Thoracic aorta (tissue), 2 donors: ENCODE data around the gene MICAL2. TPM values are rescaled to one million over a fixed set of nuclear protein-coding genes. Genes with fewer than 3 reads are reported as not detected.

Source experiments
- ATAC-seq: fragments of 150-250 bp; one replicate; pipeline ENCODE4 v1.8.0; 2017; ENCODE audit warnings: low read depth; ENCODE audit not compliant: insufficient number of reproducible peaks, low FRiP score
- DNase-seq: peaks from one replicate; pipeline ENCODE4 v3.0.0-alpha.2; 2020; ENCODE audit warnings: low spot score
- H3K27ac ChIP-seq, 2 donors: fragments of 200-600 bp; sonication (generic); 1 replicate in 1 of 2; 2 replicates in 1 of 2; pipeline ENCODE4 v1.5.1; 2016; ENCODE audit warnings: mild to moderate bottlenecking in 2 of 2, moderate library complexity in 2 of 2
- H3K27me3 ChIP-seq: fragments of 200-600 bp; sonication (generic); replicated peaks from 2 replicates; pipeline ENCODE4 v1.6.0; 2016; ENCODE audit warnings: mild to moderate bottlenecking; ENCODE audit not compliant: insufficient read depth
- H3K36me3 ChIP-seq: fragments of 200-600 bp; sonication (generic); one replicate; pipeline ENCODE4 v1.5.1; 2016
- H3K4me1 ChIP-seq, 2 donors: fragments of 200-600 bp; sonication (generic); 1 replicate in 1 of 2; 2 replicates in 1 of 2; pipeline versions ENCODE4 v1.5.1 to v1.6.0; 2016; ENCODE audit warnings: low read depth in 2 of 2, mild to moderate bottlenecking in 1 of 2; ENCODE audit not compliant: control insufficient read depth in 1 of 2
- H3K4me3 ChIP-seq: fragments of 200-600 bp; sonication (generic); 2 replicates; pipeline ENCODE4 v1.5.1; 2016; ENCODE audit warnings: mild to moderate bottlenecking
- H3K9me3 ChIP-seq: fragments of 200-600 bp; sonication (generic); 2 replicates; pipeline ENCODE4 v1.5.1; 2016
- CTCF ChIP-seq: fragments of 200-600 bp; sonication (generic); IDR thresholded peaks from one replicate; pipeline ENCODE4 v1.5.1; 2019; ENCODE audit warnings: antibody characterized with exemption
- total RNA-seq, 2 donors: library from RNA; depleted of rRNA; stranded (reverse); fragments of >200 nt; gene quantifications; one replicate each; pipeline versions ENCODE4 v1.1.0 to v1.2.3, GENCODE V29; 2016

The MICAL2 gene
- total RNA-seq, 2 donors from 2014 or later: 791 to 989 TPM

GRCh38 chr11:12289667-12290476, 179.5 kb downstream of the MICAL2 start:
- Histone ChIP-seq H3K36me3 (peaks cover 9% of the 10 kb centered on the region), H3K4me1 (peaks cover 20 to 43% of the 10 kb centered on the region in 2 donors), H3K27ac (no peak overlapping the region), H3K9me3 (no peaks in the 10 kb centered on the region), H3K27me3 (no peaks in the 10 kb centered on the region), H3K4me3 (no peak overlapping the region)
- ATAC-seq (no peak), DNase-seq (no peak)
- TF ChIP-seq CTCF: no peak

DNA sequence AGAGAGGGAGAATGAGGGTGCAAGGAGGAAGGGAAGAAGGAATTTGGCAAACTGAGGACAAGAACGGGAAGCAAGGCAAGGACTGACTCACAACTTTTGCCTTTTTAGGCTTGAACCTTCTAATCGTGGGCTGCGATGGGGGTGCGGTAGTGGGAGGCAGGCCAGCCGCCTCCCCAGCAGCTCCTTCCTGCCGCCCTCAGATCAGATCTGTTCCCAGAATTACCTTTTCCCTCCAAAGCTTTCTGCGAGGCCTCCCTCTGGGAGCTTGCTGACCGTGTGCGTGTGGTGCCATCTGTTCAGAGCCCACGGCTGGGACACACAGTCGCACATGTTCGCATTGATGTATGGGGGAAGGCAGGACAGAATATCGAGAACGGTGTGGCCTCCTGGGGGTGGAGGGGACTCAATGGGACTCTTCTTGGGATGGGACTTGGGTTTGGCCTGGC, 180.1 kb downstream of the MICAL2 start:
- peaks cover 9% of the 10 kb centered on the region for H3K36me3 ChIP-seq
- no peak for TF ChIP-seq CTCF
- H3K9me3 ChIP-seq: no peaks in the 10 kb centered on the region
- ATAC-seq (no peak), DNase-seq (no peak)
- no peak overlapping the region for H3K4me3 ChIP-seq
- H3K27me3 ChIP-seq: no peaks in the 10 kb centered on the region
- no peak overlapping the region for H3K27ac ChIP-seq
- H3K4me1 ChIP-seq: peaks cover 20 to 36% of the 10 kb centered on the region in 2 donors

GRCh38 chr11:12291313-12291712, 180.9 kb downstream of the MICAL2 start:
- H3K4me1 ChIP-seq: peaks cover 14 to 28% of the 10 kb centered on the region in 2 donors
- H3K4me3 ChIP-seq: no peak overlapping the region
- H3K27me3 ChIP-seq: no peaks in the 10 kb centered on the region
- ATAC-seq (no peak), DNase-seq (no peak)
- H3K9me3 ChIP-seq: no peaks in the 10 kb centered on the region
- no peak for TF ChIP-seq CTCF
- no peak overlapping the region for H3K27ac ChIP-seq
- H3K36me3 ChIP-seq: peaks cover 9% of the 10 kb centered on the region

DNA sequence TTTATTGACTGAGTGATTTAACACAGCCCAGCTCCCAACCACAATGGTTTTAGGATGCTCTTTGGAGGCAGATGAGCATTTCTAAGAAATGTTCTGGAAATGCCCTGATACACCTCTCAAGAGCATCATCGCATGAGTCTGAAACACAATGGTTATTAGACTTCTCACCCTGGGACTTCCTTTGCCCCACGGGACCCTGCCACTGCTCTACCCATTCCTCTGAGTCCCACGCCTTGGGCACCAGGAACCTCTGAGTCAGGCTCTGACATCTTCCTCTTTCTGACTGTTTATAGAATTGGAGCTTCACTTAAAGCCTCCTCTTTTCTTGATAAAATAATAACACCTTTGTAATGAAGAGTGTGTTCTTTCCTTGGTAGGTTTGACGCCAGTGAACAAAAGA, 181.4 kb downstream of the MICAL2 start:
- peaks cover 9% of the 10 kb centered on the region for H3K36me3 ChIP-seq
- no peak for TF ChIP-seq CTCF
- H3K9me3 ChIP-seq: no peaks in the 10 kb centered on the region
- no peak for DNase-seq
- H3K4me1 ChIP-seq: peaks cover 10 to 24% of the 10 kb centered on the region in 2 donors
- no peak overlapping the region for H3K27ac ChIP-seq
- no peak for ATAC-seq
- no peak overlapping the region for H3K4me3 ChIP-seq
- no peaks in the 10 kb centered on the region for H3K27me3 ChIP-seq

- H3K9me3 ChIP-seq: no peaks in the 10 kb centered on the region
- H3K4me3 ChIP-seq: no peak overlapping the region
- no peak for TF ChIP-seq CTCF
- ATAC-seq: no peak
- H3K36me3 ChIP-seq: peaks cover 9% of the 10 kb centered on the region
- no peak overlapping the region for H3K27ac ChIP-seq
- H3K27me3 ChIP-seq: no peaks in the 10 kb centered on the region
- DNase-seq: no peak
- peaks cover 5 to 14% of the 10 kb centered on the region in 2 donors for H3K4me1 ChIP-seq
Measured at GRCh38 chr11:12292766-12293165, 182.4 kb downstream of the MICAL2 start.
